NCI-H526 treated with DMSO at 0.1 percent for 48 hours (cell line): ENCODE data around the gene AIG1.
"Not testable (repeated sequence)": the region's sequence is repeated elsewhere in the genome, so short reads cannot be mapped to it uniquely, and the experiment has no call there.

Source experiments
- DNase-seq: peaks from one replicate; lab custom pipeline; 2025; lab: John Stamatoyannopoulos, UW

The AIG1 gene

DNA sequence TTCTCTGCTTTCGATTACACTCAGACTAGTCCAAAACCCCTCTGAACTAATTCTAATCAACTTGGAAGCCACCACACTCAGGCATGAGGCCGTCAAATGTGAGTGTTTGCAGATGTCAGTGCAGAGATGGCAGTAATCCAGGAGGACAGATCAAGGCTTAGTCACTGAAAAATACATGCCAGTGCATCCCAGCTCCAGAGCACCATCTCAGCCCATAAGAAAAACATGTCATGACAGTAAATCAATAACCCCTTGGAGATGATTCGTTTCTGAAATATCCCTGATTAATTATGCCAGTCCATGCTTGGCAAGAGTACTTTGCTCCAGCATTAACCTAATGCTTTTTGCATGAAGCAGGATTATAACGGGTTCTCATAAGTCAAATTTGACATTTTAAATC, 210.3 kb downstream of the AIG1 start:
- no peak for DNase-seq

DNA sequence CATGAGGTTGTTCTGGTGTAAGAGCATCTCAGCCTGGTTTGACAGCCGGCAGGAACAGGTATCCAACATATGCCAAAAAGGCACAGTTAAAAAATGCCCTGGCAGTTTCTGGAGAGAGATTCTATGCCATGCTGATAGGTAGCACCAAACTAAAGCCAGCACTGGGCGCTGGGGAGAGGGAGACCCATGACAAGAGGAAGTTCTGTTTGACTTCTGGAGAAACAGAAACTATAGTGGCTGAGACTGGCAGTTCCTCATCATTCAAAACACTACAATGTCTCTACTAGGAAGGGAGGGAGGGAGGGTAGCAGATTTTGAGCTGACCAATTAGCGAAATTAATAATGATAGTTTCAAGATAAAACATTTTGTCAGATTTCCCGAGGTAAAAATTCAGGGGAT, 215.7 kb downstream of the AIG1 start:
- no peak for DNase-seq

DNA sequence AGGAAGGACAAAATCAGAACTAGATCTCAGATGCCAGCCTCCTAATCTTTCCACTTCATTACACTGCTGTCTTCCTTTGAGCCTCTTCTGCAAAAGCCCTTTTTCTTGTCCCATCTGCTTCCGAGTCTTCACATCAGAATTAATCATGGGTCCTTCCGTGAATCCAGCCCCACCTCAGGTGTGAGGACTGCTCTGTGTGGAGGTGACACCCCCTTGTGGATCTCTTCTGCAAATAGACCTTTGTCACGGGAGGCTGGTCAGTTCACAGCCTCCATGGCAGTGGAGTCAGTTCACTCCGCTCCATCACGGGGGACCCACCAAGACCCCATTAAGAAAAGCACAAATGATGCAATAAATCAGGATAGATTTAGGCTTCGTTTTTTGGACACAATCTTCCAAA, 218.7 kb downstream of the AIG1 start:
- peak; percentile 5 for DNase-seq

DNA sequence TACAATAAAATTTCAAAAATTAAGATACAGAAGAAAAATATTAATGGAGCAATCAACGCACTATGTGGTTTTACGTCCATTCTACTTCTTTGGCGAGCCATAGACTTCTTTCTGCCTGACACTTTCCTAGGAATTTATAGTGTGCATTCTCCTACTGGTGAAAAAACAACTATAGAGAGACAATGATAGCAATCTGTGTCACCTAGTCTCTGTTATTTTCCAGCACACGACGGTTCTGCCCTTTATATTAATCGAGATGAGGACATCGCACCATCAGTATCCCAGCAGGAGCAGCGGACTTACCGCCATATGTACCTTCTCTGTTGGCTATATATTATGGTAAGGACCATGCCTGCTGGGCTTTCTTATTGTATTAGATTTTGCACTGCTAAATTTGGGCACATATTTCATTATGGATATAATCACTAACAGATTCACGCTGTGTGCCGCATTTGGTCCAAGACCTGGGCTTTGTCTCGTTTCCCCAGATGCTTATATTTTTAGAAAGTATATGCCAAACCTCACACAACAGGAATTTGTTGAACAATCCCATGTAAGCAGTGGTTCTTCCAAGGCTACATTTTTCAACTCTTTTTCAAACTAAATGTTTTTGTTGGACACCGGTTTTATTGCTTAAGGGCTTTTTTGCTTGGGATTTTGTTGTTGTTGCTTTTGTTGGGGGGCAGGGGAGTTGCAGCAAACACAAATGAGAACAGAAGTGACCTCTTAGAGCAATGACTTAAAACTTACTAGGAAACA, 223.4 kb downstream of the AIG1 start:
- DNase-seq, result no peak

DNA sequence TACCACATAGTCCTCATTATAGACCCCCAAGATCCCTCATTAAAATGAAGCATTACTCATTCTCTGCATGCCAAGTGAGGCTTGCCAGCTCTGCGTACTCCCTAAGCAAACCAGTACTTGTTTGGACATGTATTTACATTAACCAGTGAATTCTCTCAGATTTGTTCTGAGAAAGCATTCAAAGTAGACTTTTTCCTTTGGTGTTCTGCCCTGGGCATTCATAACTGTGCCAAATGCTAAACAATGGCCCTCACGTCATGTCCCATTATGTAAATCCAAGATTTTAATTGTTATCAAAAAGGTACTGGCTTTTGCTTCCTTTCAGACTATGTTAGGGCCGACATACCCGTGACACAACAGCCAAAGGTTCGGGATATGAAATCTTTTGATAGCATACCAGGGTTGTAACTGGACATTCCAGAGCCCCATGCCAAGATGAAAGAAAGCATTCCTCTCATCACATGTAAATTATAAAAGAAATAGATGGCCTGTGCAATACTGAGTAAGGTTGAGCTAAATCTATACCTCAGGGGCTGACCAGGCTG, 225.6 kb downstream of the AIG1 start:
- no peak for DNase-seq

DNA sequence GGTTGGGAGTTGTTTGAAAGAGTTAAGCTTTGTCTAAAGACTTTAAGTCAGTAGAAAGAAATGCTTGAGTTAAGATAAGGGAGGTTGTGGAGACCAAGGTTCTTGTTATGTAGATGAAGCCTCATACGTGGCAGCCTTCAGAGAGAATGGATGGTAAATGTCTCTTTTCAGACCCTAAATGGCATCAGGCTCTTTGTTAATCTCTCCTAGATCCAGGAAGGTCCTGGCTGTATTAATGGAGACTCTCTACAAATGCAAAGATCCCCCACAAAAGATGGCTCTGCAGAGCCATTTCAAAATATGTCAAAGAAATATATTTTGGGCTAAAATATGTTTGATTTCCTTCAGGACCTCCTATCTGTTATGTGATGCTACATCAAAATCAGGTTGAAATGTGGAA, 228.2 kb downstream of the AIG1 start:
- DNase-seq, result no peak

DNA sequence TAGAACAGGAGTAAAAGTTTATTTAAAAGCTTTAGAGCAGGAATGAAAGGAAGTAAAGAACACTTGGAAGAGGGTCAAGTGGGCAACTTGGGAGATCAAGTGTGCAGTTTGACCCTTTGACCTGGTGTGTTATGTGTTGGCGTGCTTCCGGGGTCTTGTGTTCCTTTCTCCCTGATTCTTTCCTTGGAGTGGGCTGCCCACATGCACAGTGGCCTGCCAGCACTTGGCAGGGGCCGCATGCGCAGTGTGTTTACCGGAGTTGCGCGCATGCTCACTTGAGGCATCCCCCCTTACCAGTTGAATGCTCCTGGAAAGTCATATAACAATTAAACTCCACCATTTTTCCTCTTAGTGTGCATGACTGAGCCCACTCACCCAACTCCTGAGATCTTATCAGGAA, 229.5 kb downstream of the AIG1 start:
- DNase-seq, result no peak

DNA sequence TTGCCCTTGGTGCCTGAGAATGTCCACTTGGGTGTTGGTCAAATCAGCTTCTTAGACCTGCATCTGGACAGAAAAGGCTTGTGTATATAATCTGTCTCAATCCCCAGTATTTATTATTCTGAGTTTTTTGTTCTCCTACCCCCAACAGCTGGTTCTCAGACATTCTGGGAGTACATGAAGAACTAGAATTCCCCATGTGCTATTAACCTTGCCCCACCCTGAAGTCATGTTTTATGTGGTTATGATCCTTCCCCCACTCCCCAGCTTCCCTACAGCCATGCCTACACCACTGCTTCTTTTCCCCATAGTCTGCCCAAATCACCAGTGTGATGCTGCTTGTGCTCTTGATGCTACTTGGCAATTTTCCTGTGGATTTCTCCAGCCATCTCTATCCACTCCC, 232.8 kb downstream of the AIG1 start:
- no peak for DNase-seq

DNA sequence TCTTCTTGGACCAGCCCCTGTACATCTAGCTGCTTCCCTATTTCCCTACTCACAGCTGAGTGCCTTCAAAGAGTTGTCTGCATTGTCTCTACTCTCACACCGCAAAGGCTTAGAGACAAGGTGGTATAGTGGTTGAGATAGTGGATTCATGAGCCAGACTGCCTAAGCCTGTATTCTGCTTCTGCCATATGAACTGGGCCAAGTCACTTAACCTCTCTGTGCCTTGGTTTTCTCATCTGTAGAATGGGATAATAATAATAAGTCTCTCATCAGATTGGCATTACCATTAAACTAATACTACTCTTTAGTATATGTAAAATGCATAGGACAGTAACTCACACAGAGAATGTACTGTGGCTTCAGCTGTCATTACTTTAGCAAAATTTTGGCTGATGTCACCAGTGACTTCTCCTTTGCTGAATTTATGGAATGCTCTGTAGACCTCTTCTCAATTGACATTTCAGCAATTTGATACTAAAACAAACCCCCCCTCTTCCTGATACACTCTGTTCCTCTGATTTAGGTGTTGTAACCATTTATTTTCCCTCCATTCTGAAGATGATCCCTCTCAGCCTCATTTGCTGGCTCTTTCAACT, 233.7 kb downstream of the AIG1 start:
- no peak for DNase-seq

DNA sequence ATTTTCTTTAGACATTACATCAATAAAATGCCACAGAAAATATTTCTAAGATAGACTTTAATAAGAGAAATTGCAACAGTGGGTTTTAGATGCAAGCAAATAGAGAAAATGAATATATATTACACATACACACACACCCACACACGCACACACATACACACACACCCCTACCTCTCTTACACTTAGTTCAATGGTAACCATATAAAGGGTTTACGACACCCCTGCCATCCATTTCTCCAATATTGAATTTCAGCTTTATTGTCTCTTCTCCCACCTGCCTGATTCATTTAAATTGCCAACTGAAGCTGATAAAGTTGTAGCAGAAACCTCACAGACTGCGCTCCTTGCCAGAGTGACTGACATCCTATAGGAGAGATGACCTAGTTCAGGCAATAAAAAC, 235.2 kb downstream of the AIG1 start:
- peak; percentile 64 for DNase-seq

DNA sequence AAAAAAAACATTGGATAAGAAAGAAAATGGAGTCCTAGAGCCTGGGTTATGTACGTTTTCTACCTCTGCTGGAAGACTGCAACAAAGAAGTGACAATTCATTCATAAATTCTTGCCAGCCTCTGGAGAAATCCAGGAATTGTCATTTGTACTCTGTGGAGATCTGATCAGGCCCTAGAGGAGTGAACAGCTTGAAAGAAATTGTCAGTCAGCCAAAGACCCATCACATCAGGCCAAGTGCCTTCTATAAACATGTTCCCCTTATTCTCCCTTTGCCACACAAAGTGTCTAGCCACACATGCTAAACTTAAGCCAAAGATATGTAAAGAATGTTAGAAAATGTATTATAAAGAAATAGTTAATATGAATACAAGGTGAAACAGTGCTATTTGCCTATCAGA, 237.4 kb downstream of the AIG1 start:
- no peak for DNase-seq

DNA sequence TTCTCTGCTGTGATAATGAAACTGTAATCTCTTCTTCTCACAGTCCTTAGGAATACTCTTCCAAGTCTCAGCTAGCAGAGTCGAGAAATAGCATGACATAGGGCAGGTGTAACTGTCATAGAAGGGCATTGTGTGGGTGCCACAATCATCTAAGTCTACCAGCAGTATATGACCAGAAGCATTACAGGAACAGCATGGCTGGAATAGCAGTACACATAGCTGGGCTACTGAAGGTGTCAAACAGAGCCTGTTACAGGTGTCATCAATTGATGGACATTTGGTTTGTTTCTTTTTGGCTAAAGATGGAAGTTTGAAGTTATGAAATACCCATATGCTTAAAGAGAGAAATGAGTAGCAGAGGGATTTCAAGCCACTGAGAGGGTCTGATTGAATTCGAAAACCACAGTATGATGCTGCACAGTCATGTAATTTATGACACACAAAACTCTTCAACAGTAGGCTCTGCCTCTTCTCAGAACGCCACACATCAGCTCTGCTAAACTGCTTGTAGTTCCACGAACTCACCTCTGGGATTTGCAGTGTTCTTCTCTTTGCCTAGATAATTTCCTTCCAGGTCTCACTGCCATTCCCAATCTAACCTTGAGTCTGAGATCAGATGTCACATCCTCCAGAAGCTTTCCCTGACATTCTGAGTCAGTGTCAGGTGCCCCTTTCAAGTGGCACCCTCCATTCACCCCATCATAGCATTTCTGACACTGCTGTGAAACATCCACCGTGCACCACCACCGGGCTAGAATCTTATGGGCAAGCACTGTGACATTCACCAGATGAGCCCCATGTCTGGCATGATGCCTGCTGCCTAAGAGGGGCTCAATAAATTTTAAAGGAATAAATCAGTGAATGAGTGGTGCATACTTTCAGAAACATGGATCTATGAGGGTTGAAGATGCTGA, 238.8 kb downstream of the AIG1 start:
- no peak for DNase-seq

DNA sequence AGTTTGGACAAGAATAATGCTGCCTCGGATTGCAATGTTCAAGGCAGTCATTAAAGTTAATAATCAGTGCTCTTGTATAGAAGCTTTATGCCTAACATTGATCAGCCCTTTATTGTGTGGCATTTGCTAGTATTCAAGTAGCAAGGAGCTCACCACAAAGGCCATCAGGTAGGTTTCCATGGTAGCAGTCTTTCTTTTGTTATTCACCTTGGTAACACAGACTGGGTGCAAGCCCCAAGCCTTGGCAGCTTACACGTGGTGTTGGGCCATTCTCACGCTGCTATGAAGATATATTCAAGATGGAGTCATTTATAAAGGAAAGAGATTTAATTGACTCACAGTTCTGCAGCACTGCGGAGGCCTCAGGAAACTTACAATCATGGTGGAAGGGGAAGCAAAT, 240.5 kb downstream of the AIG1 start:
- DNase-seq, result no peak

DNA sequence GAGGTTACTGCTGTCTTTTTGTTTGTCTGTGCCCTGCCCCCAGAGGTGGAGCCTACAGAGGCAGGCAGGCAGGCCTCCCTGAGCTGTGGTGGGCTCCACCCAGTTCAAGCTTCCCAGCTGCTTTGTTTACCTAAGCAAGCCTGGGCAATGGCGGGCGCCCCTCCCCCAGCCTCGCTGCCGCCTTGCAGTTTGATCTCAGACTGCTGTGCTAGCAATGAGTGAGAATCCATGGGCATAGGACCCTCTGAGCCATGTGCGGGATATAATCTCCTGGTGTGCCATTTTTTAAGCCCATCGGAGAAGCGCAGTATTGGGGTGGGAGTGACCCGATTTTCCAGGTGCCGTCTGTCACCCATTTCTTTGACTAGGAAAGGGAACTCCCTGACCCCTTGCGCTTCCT, 247.1 kb downstream of the AIG1 start:
- not testable (repeated sequence) for DNase-seq

DNA sequence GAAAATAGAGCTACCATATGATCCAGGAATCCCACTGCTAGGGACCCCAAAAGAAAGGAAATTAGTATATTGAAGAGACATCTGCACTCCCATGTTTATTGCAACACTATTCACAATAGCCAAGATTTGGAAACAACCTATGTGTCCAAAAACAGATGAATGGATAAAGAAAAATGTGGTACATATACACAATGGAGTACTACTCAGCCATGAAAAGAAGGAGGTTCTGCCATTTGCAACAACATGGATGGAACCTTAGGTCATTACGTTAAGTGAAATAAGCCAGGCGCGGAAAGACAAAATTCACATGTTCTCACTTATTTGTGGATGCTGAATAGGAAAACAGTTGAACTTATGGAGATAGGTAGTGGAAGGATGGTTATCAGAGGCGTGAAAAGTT, 252.5 kb downstream of the AIG1 start:
- no peak for DNase-seq

DNA sequence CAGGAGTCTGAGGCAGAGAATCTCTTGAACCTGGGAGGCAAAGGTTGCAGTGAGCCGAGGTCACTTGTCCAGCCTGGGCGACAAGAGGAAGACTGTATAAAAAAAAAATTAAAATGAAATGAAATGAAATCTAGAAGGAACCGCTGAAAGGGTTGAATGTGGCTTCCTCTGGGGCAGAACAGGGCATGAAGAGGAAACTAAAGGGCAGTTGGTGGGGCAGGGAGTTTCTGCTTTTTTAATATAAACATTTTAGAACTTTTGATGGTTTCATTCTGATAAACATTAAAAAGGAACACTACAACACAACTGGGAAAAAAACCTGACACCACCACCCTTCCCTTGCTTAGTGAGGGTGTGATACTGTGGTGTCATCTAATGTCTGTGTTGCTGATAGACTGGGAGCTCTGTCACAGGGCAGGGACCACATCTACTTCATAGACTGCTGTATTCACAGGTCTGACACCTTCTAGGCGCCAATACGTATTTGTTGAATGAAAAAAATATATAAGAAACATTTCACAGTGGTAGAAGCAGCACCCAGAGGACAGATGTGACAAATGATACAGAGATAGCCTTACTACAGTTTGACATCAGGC, 260.9 kb downstream of the AIG1 start:
- DNase-seq, result no peak

DNA sequence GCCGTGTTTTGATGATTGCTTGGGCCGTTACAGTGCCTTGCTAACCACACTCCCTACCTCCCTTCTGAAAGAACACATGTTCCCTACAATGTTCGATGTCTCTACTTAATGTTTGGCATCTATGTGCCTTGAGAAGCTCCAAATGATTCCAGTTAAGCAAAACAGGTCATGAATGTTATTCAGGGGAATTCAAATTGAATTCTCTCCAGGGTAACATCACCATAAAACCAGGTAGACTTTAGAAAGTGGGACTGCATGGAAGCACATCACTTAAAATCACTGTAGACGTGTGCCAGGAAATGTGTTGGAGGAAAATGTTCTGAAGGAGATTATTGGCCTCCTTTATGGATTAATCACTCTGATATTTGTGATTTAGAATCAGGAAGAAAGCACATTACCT, 261.7 kb downstream of the AIG1 start:
- no peak for DNase-seq

DNA sequence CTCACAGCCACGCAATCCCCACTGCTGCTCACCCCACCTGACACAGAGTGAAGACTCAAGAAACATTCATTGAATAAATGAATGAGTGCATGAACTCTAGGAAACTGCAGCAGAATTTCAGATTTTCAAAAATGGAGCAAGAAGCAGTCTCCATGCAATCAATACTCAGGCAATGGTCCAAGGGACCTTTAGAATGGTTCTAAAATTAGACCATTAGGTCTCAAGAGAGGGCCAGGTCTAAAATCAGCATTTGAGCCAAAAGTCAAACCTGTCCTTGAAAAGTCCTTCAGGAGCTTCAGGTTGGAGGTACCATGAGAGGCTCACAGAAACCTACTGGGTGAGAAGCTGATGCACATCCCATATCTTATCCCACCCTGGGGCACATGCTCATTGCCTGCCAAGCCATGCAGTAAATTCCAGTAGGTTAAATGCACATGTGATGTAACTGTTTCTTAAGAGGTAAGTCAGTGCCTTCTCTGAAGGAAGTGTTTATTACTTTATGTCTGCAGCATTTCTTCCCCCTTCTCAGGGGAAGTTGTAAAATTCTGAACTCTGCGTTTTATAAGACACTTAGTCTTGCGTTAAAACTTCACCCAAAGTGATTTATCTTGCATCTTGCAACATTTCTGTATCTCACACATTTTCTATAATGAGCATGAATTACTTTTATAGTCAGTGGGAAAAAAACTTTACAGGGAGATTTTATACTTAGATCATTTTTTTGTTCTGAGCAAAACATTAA, 263.2 kb downstream of the AIG1 start:
- no peak for DNase-seq

DNA sequence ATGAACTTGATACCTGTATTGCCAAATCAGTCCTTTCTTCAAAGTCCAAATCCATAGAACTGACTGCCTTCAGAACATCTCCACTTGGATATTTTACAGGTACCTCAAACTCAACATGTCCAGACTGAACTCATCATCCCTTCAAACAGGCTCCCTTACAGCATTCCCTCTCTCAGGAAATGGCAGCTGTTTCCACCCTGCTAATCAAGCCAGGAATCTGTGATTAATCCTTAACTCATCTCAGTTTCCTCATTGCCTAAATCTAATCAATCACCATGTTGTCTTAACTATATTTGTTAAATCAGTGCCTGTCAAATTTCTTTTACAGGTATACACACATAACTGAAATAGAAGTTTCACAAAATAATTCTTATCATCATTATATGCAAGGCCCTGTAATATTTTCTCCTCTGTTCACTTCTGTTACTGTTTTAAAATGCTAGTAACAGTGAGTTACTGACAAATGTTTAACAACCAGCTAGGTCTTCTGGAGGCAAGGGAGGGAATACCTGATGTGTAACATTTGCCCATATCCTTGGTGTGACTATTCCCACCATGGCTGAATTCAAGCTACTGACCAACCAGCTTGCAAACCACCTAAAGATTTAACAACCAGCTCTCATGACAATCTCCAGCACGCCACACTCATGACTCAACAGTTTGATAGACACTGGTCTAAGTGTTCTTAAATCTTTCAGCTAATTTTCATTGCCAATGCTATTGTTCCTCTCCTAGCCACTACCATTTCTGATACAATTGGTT, 264.9 kb downstream of the AIG1 start:
- DNase-seq, result no peak

DNA sequence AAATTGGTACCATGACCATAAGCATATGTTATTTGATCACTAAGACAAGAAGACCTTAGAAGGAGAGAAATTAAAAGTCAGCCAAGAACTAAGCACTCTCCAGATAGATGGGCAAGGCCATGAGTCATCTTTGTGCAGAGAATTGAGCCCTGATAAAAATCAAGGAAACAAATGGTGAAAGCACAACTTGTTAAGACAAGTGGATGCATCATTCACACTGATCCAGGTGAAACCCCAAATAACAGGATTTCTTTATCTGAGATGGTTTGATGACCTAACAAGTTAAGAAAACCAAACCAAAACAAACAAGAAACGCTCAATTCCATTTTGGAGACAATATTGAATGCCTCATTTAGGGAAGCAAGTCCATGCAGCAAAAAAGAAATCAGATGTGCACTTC, 268.2 kb downstream of the AIG1 start:
- DNase-seq, result no peak

DNA sequence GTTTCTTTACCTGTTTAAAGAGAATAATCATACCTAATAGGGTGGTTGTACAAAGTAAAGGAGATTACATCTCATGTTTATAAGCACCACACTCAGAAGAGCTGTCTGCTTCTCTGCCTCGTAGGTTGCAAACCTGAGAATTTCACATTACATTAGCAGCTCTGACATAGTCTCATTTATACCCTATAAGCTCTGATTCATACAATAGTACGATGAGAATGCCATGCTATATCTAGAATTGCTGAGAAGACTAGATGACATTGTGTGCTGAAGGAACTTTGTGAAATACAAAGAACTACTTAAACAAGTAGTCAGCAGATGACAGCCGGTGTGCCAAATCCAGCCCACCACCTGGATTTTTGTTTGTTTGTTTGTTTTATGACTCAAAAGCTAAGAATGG, 268.6 kb downstream of the AIG1 start:
- no peak for DNase-seq
